DMS114 treated with DMSO at 0.1 percent for 48 hours (cell line): ENCODE data around the gene PRR20E.
"Not testable (repeated sequence)": the region's sequence is repeated elsewhere in the genome, so short reads cannot be mapped to it uniquely, and the experiment has no call there.

ENCODE experiments used
- DNase-seq: peaks from one replicate; lab custom pipeline; 2025; ENCODE audit not compliant: unreplicated experiment; lab: John Stamatoyannopoulos, UW

The PRR20E gene

GRCh38 chr13:57166897-57167296 is at the start of gene PRR20E:
Gene PRR20E, plus strand, starts transcription at chr13:57167197. Its CDS starts 387 bp downstream, at chr13:57167584.
- not testable (repeated sequence) for DNase-seq

GRCh38 chr13:57123681-57124080 is 43.3 kb upstream of the PRR20E start:
- DNase-seq, result no peak

GRCh38 chr13:57128909-57129308 is 38.1 kb upstream of the PRR20E start:
- DNase-seq, result no peak

- no peak for DNase-seq
Measured at GRCh38 chr13:57136093-57136492, 30.9 kb upstream of the PRR20E start.

- no peak for DNase-seq
Measured at GRCh38 chr13:57137585-57137984, 29.4 kb upstream of the PRR20E start.

GRCh38 chr13:57138988-57139387 is 28.0 kb upstream of the PRR20E start:
- no peak for DNase-seq

- not testable (repeated sequence) for DNase-seq
Measured at GRCh38 chr13:57139781-57140180, 27.2 kb upstream of the PRR20E start.

GRCh38 chr13:57140235-57140968 is 26.6 kb upstream of the PRR20E start, which contains the start of gene PRR20A:
Gene PRR20A, plus strand, starts transcription at chr13:57140918. Its CDS starts 387 bp downstream, at chr13:57141305.
- DNase-seq, result not testable (repeated sequence)

GRCh38 chr13:57147188-57147587 is 19.8 kb upstream of the PRR20E start, which contains the start of gene PRR20B:
Gene PRR20B, plus strand, starts transcription at chr13:57147488. Its CDS starts 387 bp downstream, at chr13:57147875.
- not testable (repeated sequence) for DNase-seq

- not testable (repeated sequence) for DNase-seq
Measured at GRCh38 chr13:57148106-57148505, 18.9 kb upstream of the PRR20E start.

- DNase-seq, result not testable (repeated sequence)
Measured at GRCh38 chr13:57153761-57154160, 13.2 kb upstream of the PRR20E start, which contains the start of gene PRR20C. Gene PRR20C, plus strand, starts transcription at chr13:57154061. Its CDS starts 387 bp downstream, at chr13:57154448.

- DNase-seq, result not testable (repeated sequence)
Measured at GRCh38 chr13:57160332-57160731, 6.7 kb upstream of the PRR20E start, which contains the start of gene PRR20D. Gene PRR20D, plus strand, starts transcription at chr13:57160632. Its CDS starts 387 bp downstream, at chr13:57161019.

- DNase-seq, result no peak
Measured at GRCh38 chr13:57191667-57192066, 24.7 kb downstream of the PRR20E start.

- DNase-seq, result no peak
Measured at GRCh38 chr13:57212989-57213388, 46.0 kb downstream of the PRR20E start.
